ENCODE data around the gene ZFAND3. TPM values are rescaled to one million over a fixed set of nuclear protein-coding genes. Genes with fewer than 3 reads are reported as not detected.

ZFAND3 gene
- total RNA-seq, 2 donors from 2014 or later: 53.8 to 69.3 TPM

- intact Hi-C loops (cut with DNase I): no loop called here
- DNase-seq (ENCODE audit: low spot score): no peak
These were observed 265.5 kb downstream of the ZFAND3 start for GRCh38 chr6:38085031-38085430.

GRCh38 chr6:38086346-38086745, 266.8 kb downstream of the ZFAND3 start:
- intact Hi-C loops (cut with DNase I): no loop called here
- DNase-seq (ENCODE audit: low spot score): no peak

GRCh38 chr6:38088010-38088409, 268.5 kb downstream of the ZFAND3 start:
- intact Hi-C loops (cut with DNase I): no loop called here
- no peak for DNase-seq (ENCODE audit: low spot score)

- DNase-seq (ENCODE audit: low spot score): no peak
- intact Hi-C loops (cut with DNase I): no loop called here
These were observed 269.3 kb downstream of the ZFAND3 start for GRCh38 chr6:38088829-38089228.

GRCh38 chr6:38091613-38092012, 272.1 kb downstream of the ZFAND3 start:
- no peak for DNase-seq (ENCODE audit: low spot score)
- intact Hi-C loops (cut with DNase I): no loop called here

- intact Hi-C loops (cut with DNase I): no loop called here
- DNase-seq (ENCODE audit: low spot score): no peak
These were observed 272.9 kb downstream of the ZFAND3 start for GRCh38 chr6:38092465-38092864.

- intact Hi-C loops (cut with DNase I): no loop called here
- no peak for DNase-seq (ENCODE audit: low spot score)
These were observed 273.4 kb downstream of the ZFAND3 start for GRCh38 chr6:38092964-38093363.

- intact Hi-C loops (cut with DNase I): no loop called here
- no peak for DNase-seq (ENCODE audit: low spot score)
These were observed 275.5 kb downstream of the ZFAND3 start for GRCh38 chr6:38095054-38095453.

- DNase-seq (ENCODE audit: low spot score): no peak
- intact Hi-C loops (cut with DNase I): no loop called here
These were observed 279.7 kb downstream of the ZFAND3 start for GRCh38 chr6:38099221-38099620.

GRCh38 chr6:38100380-38100779, 280.9 kb downstream of the ZFAND3 start:
- intact Hi-C loops (cut with DNase I): no loop called here
- no peak for DNase-seq (ENCODE audit: low spot score)

GRCh38 chr6:38103921-38104320, 284.4 kb downstream of the ZFAND3 start:
- intact Hi-C loops (cut with DNase I): loop anchor here in 1 of 2 donors (2.0 kb wide), 1 partner anchor 31 kb away; no protein-coding TSS in a partner anchor
- no peak for DNase-seq (ENCODE audit: low spot score)

- intact Hi-C loops (cut with DNase I): no loop called here
- DNase-seq (ENCODE audit: low spot score): no peak
These were observed 285.5 kb downstream of the ZFAND3 start for GRCh38 chr6:38105066-38105465.

- DNase-seq (ENCODE audit: low spot score): no peak
- intact Hi-C loops (cut with DNase I): no loop called here
These were observed 287.5 kb downstream of the ZFAND3 start for GRCh38 chr6:38107073-38107472.

- intact Hi-C loops (cut with DNase I): no loop called here
- DNase-seq (ENCODE audit: low spot score): no peak
These were observed 291.0 kb downstream of the ZFAND3 start for GRCh38 chr6:38110481-38110971.

GRCh38 chr6:38112181-38112580, 292.7 kb downstream of the ZFAND3 start:
- intact Hi-C loops (cut with DNase I): no loop called here
- no peak for DNase-seq (ENCODE audit: low spot score)

- intact Hi-C loops (cut with DNase I): no loop called here
- DNase-seq (ENCODE audit: low spot score): no peak
These were observed 294.5 kb downstream of the ZFAND3 start for GRCh38 chr6:38113825-38114576.

- intact Hi-C loops (cut with DNase I): no loop called here
- DNase-seq (ENCODE audit: low spot score): no peak
These were observed 295.6 kb downstream of the ZFAND3 start for GRCh38 chr6:38114976-38115625.

- DNase-seq (ENCODE audit: low spot score): no peak
- intact Hi-C loops (cut with DNase I): no loop called here
These were observed 296.1 kb downstream of the ZFAND3 start for GRCh38 chr6:38115626-38116008.

- DNase-seq (ENCODE audit: low spot score): no peak
- intact Hi-C loops (cut with DNase I): no loop called here
These were observed 296.7 kb downstream of the ZFAND3 start for GRCh38 chr6:38116248-38116647.

- intact Hi-C loops (cut with DNase I): no loop called here
- no peak for DNase-seq (ENCODE audit: low spot score)
These were observed 297.8 kb downstream of the ZFAND3 start for GRCh38 chr6:38117281-38117680.

- no peak for DNase-seq (ENCODE audit: low spot score)
- intact Hi-C loops (cut with DNase I): no loop called here
These were observed 299.4 kb downstream of the ZFAND3 start for GRCh38 chr6:38118791-38119365.

Measured in posterior vena cava (tissue), 2 donors.